WTC11 (cell line): ENCODE measurements around the gene TMEM60. TPM values are rescaled to one million over a fixed set of nuclear protein-coding genes. Genes with fewer than 3 reads are reported as not detected.

Experiments
- ATAC-seq: fragments of 200-7000 bp; cut with Tn5 transposase; 2 replicates; pipeline ENCODE4 v1.10.0; 2021; ENCODE audit warnings: mild to moderate bottlenecking, moderate library complexity
- CTCF ChIA-PET: fragments of 300-600 bp; sonication (Branson Sonifier 250); formaldehyde crosslinking; loops from one replicate; lab custom pipeline; 2021; ENCODE audit warnings: antibody characterized with exemption; lab: Charles Lee
- POLR2A ChIA-PET: fragments of 350-600 bp; sonication (Branson Sonifier 250); formaldehyde crosslinking; loops from one replicate; lab custom pipeline; 2021; ENCODE audit warnings: antibody characterized with exemption; lab: Charles Lee
- DNase-seq: peaks from one replicate; pipeline ENCODE4 v3.0.0; 2021; ENCODE audit warnings: low spot score
- H3K27ac Mint-ChIP-seq: 2 replicates; pipeline ENCODE4 v1.8.0; 2021; ENCODE audit warnings: mixed read lengths
- H3K27me3 Mint-ChIP-seq: 2 replicates; pipeline ENCODE4 v1.8.0; 2021; ENCODE audit warnings: low read depth, mild to moderate bottlenecking, moderate library complexity, mixed read lengths
- H3K36me3 Mint-ChIP-seq: 2 replicates; pipeline ENCODE4 v1.8.0; 2021; ENCODE audit warnings: mixed read lengths
- H3K4me1 Mint-ChIP-seq: 2 replicates; pipeline ENCODE4 v1.8.0; 2022; ENCODE audit warnings: mixed read lengths
- H3K4me3 Mint-ChIP-seq: 2 replicates; pipeline ENCODE4 v1.8.0; 2021; ENCODE audit warnings: mild to moderate bottlenecking, moderate library complexity, mixed read lengths
- H3K9me3 Mint-ChIP-seq: 2 replicates; pipeline ENCODE4 v1.8.0; 2021; ENCODE audit warnings: mixed read lengths
- AFF4 ChIP-seq: sonication (generic); formaldehyde crosslinking; IDR thresholded peaks from 2 replicates; pipeline ENCODE4 v1.8.1; 2023; ENCODE audit warnings: mild to moderate bottlenecking, missing genetic modification reagents, borderline replicate concordance
- ATF1 ChIP-seq: sonication (generic); formaldehyde crosslinking; IDR thresholded peaks from 2 replicates; pipeline ENCODE4 v1.8.1; 2023; ENCODE audit warnings: mild to moderate bottlenecking, moderate library complexity, missing genetic modification reagents
- ATF6 ChIP-seq: sonication (generic); formaldehyde crosslinking; IDR thresholded peaks from 2 replicates; pipeline ENCODE4 v1.8.1; 2023; ENCODE audit warnings: mild to moderate bottlenecking, missing genetic modification reagents
- CREB1 ChIP-seq: sonication (generic); formaldehyde crosslinking; IDR thresholded peaks from 2 replicates; pipeline ENCODE4 v1.8.0; 2023; ENCODE audit warnings: mild to moderate bottlenecking, missing genetic modification reagents
- ELF4 ChIP-seq: sonication (generic); formaldehyde crosslinking; IDR thresholded peaks from 2 replicates; pipeline ENCODE4 v1.8.1; 2022; ENCODE audit warnings: low read depth, mild to moderate bottlenecking, moderate library complexity, missing genetic modification reagents
- FOXK1 ChIP-seq: sonication (generic); formaldehyde crosslinking; IDR thresholded peaks from 2 replicates; pipeline ENCODE4 v1.8.0; 2022; ENCODE audit warnings: mild to moderate bottlenecking, moderate library complexity, missing genetic modification reagents
- GTF2I ChIP-seq: fragments of 250-450 bp; sonication (Bioruptor Pico); conservative IDR thresholded peaks from 2 replicates; pipeline ENCODE4 v1.4.0; 2021; ENCODE audit warnings: mild to moderate bottlenecking
- IRF1 ChIP-seq: sonication (generic); formaldehyde crosslinking; IDR thresholded peaks from 2 replicates; pipeline ENCODE4 v1.8.0; 2023; ENCODE audit warnings: missing genetic modification reagents
- MXD4 ChIP-seq: fragments of 250-450 bp; sonication (Bioruptor Pico); IDR thresholded peaks from 2 replicates; pipeline ENCODE4 v1.8.0; 2021; ENCODE audit warnings: mild to moderate bottlenecking, moderate library complexity, borderline replicate concordance
- MYBL2 ChIP-seq: sonication (generic); formaldehyde crosslinking; IDR thresholded peaks from 2 replicates; pipeline ENCODE4 v1.8.1; 2023; ENCODE audit warnings: mild to moderate bottlenecking, moderate library complexity, missing genetic modification reagents
- NFATC4 ChIP-seq: fragments of 250-450 bp; sonication (Bioruptor Pico); IDR thresholded peaks from 2 replicates; pipeline ENCODE4 v1.9.0; 2021; ENCODE audit warnings: mild to moderate bottlenecking
- NFE2L1 ChIP-seq: sonication (generic); formaldehyde crosslinking; IDR thresholded peaks from 2 replicates; pipeline ENCODE4 v1.8.1; 2023; ENCODE audit warnings: missing genetic modification reagents
- NR3C1 ChIP-seq: sonication (generic); formaldehyde crosslinking; conservative IDR thresholded peaks from 2 replicates; pipeline ENCODE4 v1.8.1; 2023; ENCODE audit warnings: low read depth, mild to moderate bottlenecking, missing genetic modification reagents
- RORB ChIP-seq: fragments of 250-450 bp; sonication (Bioruptor Pico); IDR thresholded peaks from 2 replicates; pipeline ENCODE4 v1.9.0; 2021; ENCODE audit warnings: mild to moderate bottlenecking
- SOX15 ChIP-seq: fragments of 250-450 bp; sonication (Bioruptor Pico); IDR thresholded peaks from 2 replicates; pipeline ENCODE4 v1.9.0; 2021; ENCODE audit warnings: mild to moderate bottlenecking
- SP1 ChIP-seq: sonication (generic); formaldehyde crosslinking; conservative IDR thresholded peaks from 2 replicates; pipeline ENCODE4 v1.8.1; 2022; ENCODE audit warnings: missing genetic modification reagents
- STAT6 ChIP-seq: sonication (generic); formaldehyde crosslinking; conservative IDR thresholded peaks from 2 replicates; pipeline ENCODE4 v1.8.1; 2023; ENCODE audit warnings: mild to moderate bottlenecking, low read depth, missing genetic modification reagents, moderate library complexity
- TP53 ChIP-seq: sonication (generic); formaldehyde crosslinking; IDR thresholded peaks from 2 replicates; pipeline ENCODE4 v1.8.1; 2023; ENCODE audit warnings: mild to moderate bottlenecking, missing genetic modification reagents
- USF2 ChIP-seq: sonication (generic); formaldehyde crosslinking; IDR thresholded peaks from 2 replicates; pipeline ENCODE4 v1.8.1; 2023; ENCODE audit warnings: mild to moderate bottlenecking, missing genetic modification reagents, moderate library complexity
- ZMAT4 ChIP-seq: fragments of 250-450 bp; sonication (Bioruptor Pico); IDR thresholded peaks from 2 replicates; pipeline ENCODE4 v1.9.0; 2021; ENCODE audit warnings: mild to moderate bottlenecking
- ZNF138 ChIP-seq: sonication (generic); formaldehyde crosslinking; conservative IDR thresholded peaks from 2 replicates; pipeline ENCODE4 v1.8.1; 2022; ENCODE audit warnings: mild to moderate bottlenecking, moderate library complexity, missing genetic modification reagents
- ZNF219 ChIP-seq: sonication (generic); formaldehyde crosslinking; IDR thresholded peaks from 2 replicates; pipeline ENCODE4 v1.8.0; 2023; ENCODE audit warnings: missing genetic modification reagents, mild to moderate bottlenecking, borderline replicate concordance
- total RNA-seq: library from RNA; stranded (reverse); gene quantifications from 3 replicates; pipeline ENCODE4 v1.2.3, GENCODE V29; 2021

The TMEM60 gene
- total RNA-seq, 1 experiment from 2014 or later = 21.5 TPM

- TF ChIP-seq SOX15 (CRISPR knock-in tag) (no peak), ATF1 (CRISPR knock-in tag) (no peak), FOXK1 (CRISPR knock-in tag) (no peak), USF2 (CRISPR knock-in tag) (no peak), SP1 (CRISPR knock-in tag) (no peak)
Measured at GRCh38 chr7:77839919-77840318, 41.7 kb upstream of the TMEM60 start (continued).

- Mint-ChIP-seq H3K27ac (no peak overlapping the region), H3K9me3 (peaks cover 7% of the 10 kb centered on the region), H3K36me3 (no peaks in the 10 kb centered on the region)
- POLR2A ChIA-PET = no interaction called here
- TF ChIP-seq CREB1 (CRISPR knock-in tag) = no peak
- no peak for TF ChIP-seq RORB
- TF ChIP-seq ZNF138 = no peak
- no peak for TF ChIP-seq AFF4 (CRISPR knock-in tag)
- no peak for TF ChIP-seq MYBL2
- no peak for TF ChIP-seq TP53 (CRISPR knock-in tag)
- TF ChIP-seq, all 79 proteins: peak for 0
- no peaks in the 10 kb centered on the region for H3K27me3 Mint-ChIP-seq
- H3K4me3 Mint-ChIP-seq = no peak overlapping the region
- peaks cover 9% of the 10 kb centered on the region for H3K4me1 Mint-ChIP-seq
- CTCF ChIA-PET = no interaction called here
- no peak for ATAC-seq
- DNase-seq = no peak
Measured at GRCh38 chr7:77838929-77839491, 40.8 kb upstream of the TMEM60 start.

GRCh38 chr7:77837966-77838365 is 39.7 kb upstream of the TMEM60 start:
- peaks cover 9% of the 10 kb centered on the region for H3K4me1 Mint-ChIP-seq
- ATAC-seq (no peak), DNase-seq (no peak)
- ChIA-PET POLR2A (no interaction called here), CTCF (no interaction called here)
- H3K27ac Mint-ChIP-seq = no peak overlapping the region
- H3K27me3 Mint-ChIP-seq = no peaks in the 10 kb centered on the region
- no peaks in the 10 kb centered on the region for H3K36me3 Mint-ChIP-seq
- peaks cover 7% of the 10 kb centered on the region for H3K9me3 Mint-ChIP-seq
- no peak for TF ChIP-seq ZMAT4
- no peak for TF ChIP-seq ZNF219 (CRISPR knock-in tag)
- TF ChIP-seq NFATC4 (CRISPR knock-in tag) = no peak
- TF ChIP-seq NFE2L1 (CRISPR knock-in tag) = no peak
- H3K4me3 Mint-ChIP-seq = no peak overlapping the region

- no peaks in the 10 kb centered on the region for H3K27me3 Mint-ChIP-seq
- CTCF ChIA-PET = no interaction called here
- no peak overlapping the region for H3K27ac Mint-ChIP-seq
- no peak for ATAC-seq
- H3K9me3 Mint-ChIP-seq = peaks cover 7% of the 10 kb centered on the region
- DNase-seq = no peak
- H3K4me3 Mint-ChIP-seq = no peak overlapping the region
- peaks cover 9% of the 10 kb centered on the region for H3K4me1 Mint-ChIP-seq
- H3K36me3 Mint-ChIP-seq = no peaks in the 10 kb centered on the region
- POLR2A ChIA-PET = no interaction called here
- no peak for TF ChIP-seq ELF4 (CRISPR knock-in tag)
- no peak for TF ChIP-seq ZNF219 (CRISPR knock-in tag)
- no peak for TF ChIP-seq MXD4 (CRISPR knock-in tag)
- no peak for TF ChIP-seq IRF1 (CRISPR knock-in tag)
- TF ChIP-seq STAT6 (CRISPR knock-in tag) = no peak
- no peak for TF ChIP-seq RORB
- no peak for TF ChIP-seq NR3C1 (CRISPR knock-in tag)
- no peak for TF ChIP-seq GTF2I (CRISPR knock-in tag)
- TF ChIP-seq ATF6 = no peak
- TF ChIP-seq CREB1 (CRISPR knock-in tag) = no peak
Measured at GRCh38 chr7:77837275-77837674, 39.0 kb upstream of the TMEM60 start.
